IPS DF 4.7 (cell line): ENCODE data around the gene HAVCR2.

ENCODE experiments used
- DNase-seq: peaks from one replicate; pipeline ENCODE4 v3.0.0-alpha.2; 2013; ENCODE audit warnings: low spot score; ENCODE audit errors: extremely low read depth

The HAVCR2 gene

DNA sequence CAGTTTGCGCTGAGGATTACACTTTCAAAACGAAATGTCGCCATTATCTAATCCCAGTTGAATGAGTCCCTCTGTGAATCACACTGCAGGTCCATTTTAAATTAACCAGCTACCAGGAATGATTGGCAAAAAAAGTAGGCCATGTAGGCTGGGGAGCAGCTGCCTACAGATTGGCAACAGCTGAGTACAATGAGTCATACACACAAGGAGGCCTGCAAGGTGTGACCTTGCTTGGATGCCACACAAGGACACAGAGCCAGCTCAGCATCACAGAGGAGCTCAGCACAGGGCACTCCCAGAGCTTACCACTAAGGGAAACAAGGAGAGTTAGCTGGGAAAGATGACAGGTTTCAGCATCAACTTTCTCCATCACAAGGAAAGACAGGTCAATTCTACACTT is 62.8 kb downstream of the HAVCR2 start:
- no peak for DNase-seq

DNA sequence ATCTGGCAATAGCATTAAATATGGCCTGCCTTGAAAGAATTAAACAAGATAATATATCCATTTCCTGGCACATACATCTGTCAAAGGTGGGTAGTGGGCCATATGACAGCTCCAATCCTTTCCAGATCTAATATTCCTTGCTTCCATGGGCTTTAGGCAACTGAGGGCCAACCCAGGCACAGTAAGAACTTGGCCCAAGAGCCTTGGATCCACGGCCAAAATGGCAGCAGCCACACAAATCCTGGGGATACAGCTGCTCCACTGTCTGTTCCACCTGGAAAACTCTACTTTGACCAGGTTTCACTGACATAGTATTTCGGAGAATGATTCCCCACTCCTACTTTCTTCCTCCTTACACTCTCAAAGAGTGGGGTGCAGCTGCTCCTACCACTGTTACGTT is 63.2 kb downstream of the HAVCR2 start:
- DNase-seq = no peak

DNA sequence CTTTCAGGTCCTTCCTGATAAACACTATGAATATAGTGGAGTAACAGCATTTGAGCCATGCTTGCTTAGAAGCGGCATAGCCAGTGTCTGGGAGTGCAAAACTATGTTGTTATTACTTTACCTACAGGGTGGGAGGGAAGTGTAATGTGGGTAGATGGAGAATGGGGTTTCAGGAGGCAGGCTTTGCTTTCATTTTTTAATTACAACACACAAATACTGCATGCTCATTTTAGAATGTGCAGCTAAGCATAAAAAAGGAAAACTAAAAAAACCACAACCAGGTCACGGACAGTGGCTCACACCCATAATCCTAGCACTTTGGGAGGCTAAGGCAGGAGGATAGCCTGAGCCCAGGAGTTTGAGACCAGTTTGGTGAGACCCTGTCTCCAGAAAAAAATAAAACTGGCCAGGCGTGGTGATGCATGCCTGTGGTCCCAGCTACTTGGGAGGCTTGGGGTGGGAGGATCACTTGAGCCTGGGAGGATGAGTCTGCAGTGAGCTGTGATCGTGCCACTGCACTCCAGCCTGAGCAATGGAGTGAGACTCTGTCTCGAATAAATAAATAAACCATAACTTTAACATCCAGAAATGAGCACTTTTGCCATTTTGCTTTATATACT is 70.2 kb downstream of the HAVCR2 start:
- DNase-seq = no peak
